NCI-H460 (cell line): ENCODE results near the gene CDH4. TPM values are rescaled to one million over a fixed set of nuclear protein-coding genes. Genes with fewer than 3 reads are reported as not detected.
"Not testable (repeated sequence)": the region's sequence is repeated elsewhere in the genome, so short reads cannot be mapped to it uniquely, and the experiment has no call there.

Source experiments
- DNase-seq: peaks from one replicate; pipeline ENCODE4 v3.0.0-alpha.2; 2016; ENCODE audit warnings: low read depth; ENCODE audit errors: extremely low read depth
- total RNA-seq: library from RNA; depleted of rRNA; stranded (reverse); fragments of >200 nt; shearing (Covaris generic); gene quantifications from 2 replicates; pipeline ENCODE4 v1.2.3, GENCODE V29; 2014

Gene CDH4
- total RNA-seq, 1 experiment from 2014 or later, result not detected

DNA sequence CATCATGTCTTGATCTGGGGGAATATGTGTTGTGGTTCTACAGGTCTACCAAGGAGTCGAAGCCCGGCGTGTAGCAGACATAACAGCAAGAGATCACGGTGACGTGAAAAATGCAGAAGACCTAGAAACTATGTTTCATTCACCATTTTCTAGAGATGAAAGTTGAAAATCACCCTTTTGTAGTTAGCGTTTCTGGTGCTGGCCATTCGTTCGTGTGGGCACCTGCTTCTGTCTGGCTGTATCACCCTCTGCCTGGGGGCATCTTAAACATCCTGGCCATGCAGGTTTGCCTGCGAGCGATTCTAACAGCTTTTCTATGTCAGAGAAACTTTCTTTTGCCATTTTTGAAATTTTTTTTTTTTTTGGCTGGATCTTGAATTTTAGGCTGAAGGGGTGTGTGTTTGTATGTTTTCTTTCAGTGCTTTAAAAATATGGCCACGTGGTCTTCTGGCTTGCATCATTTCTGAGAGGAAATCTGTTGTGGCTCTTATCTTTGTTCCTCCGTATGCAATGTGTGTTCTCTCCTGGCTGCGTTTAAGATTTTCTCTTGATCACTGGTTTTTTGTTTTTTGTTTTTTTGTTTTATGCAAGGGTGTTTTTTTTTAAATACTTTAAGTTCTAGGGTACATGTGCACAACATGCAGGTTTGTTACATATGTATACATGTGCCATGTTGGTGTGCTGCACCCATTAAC, 226.7 kb downstream of the CDH4 start:
- DNase-seq, result no peak

- DNase-seq, result not testable (repeated sequence)
These were observed 227.4 kb downstream of the CDH4 start for GRCh38 chr20:61479433-61479832.

DNA sequence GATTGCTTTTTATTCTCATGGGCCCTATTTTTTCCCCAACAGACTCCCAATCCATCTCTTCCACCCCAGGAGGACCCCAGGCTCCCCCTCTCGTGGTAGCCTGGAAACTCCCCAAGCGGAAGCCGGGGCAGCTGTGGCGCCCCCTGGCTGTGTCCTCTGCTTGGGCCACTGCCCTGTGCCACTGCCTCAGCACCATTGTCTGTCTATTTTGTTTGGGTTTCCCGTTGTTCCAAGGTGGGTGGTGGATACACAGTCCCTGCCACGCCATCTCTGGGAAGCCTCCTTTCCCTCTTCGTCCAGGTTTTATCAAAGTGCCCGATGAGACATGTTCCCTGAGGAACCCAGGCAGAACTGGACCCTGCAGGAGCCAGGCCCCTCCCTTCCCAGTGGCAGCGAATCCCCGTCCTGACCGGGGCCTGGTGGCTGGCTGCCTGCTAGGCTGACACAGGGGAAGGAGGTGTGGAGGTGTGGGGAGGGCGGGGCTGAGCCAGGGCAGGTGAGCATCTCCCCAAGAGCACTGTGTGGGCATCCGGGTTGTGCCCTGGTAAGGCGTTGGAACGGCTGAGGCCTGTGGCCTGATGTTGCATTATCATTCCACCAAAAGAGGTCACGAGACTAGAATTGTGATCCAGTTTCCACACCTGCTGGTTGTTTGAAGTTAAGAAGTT, 228.2 kb downstream of the CDH4 start:
- no peak for DNase-seq

GRCh38 chr20:61482056-61482887, 230.2 kb downstream of the CDH4 start:
- no peak for DNase-seq

GRCh38 chr20:61482901-61483300, 230.8 kb downstream of the CDH4 start:
- DNase-seq, result no peak

DNA sequence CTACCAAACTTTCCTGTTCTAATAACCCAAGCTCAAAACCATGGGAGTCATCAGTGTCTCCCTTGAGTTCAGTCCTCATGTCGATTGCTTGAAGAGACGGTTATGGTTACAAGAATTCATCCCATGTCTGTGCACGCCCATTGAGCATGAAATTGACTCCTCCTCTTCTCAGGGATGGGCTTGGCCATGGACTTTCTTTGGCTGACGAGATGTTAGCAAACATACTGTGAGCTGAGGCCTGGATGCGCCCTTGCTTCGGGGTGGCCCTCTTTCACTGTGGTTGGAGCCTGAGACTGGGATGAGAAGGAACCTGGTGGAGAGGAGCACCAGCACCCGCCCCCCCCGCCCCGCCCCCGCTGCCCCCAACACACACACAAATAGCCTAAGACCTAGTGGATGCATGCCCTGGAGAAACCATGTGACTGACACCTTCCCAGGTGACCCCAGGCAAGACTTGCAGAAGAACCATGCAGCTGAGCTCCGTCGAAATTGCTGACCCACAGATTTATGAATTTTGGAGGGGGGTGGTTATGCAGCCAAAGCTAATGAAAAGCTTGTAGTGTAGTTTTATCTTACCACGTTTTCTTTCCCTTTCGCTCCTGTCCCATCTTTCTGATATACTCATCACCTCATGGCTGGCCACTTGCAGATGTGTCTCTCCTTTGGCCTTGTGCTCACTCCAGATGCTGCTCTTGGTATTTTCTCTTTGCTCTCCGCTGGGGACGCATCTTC, 231.4 kb downstream of the CDH4 start:
- no peak for DNase-seq

- no peak for DNase-seq
These were observed 234.1 kb downstream of the CDH4 start for GRCh38 chr20:61486198-61486597.

GRCh38 chr20:61487346-61487996, 235.4 kb downstream of the CDH4 start:
- DNase-seq, result no peak

DNA sequence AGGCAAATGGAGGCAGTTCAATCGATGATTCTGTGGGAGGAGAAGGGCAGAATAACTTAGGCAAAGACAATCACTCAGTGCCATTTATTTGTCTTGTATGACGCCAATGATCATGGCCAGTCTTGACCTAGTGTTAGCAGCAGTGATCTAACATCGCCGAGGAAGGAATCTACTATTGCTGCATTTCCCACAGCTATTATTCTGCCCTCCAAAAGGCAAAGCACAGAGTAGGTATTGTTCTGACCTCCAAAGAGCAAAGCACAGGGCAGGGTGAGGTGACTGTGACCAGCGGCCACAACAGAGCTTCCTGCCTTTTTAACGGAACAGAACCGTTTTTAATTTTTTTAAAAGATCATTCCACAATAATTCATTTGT, 235.9 kb downstream of the CDH4 start:
- DNase-seq, result no peak

- DNase-seq, result no peak
These were observed 238.7 kb downstream of the CDH4 start for GRCh38 chr20:61490721-61491120.

DNA sequence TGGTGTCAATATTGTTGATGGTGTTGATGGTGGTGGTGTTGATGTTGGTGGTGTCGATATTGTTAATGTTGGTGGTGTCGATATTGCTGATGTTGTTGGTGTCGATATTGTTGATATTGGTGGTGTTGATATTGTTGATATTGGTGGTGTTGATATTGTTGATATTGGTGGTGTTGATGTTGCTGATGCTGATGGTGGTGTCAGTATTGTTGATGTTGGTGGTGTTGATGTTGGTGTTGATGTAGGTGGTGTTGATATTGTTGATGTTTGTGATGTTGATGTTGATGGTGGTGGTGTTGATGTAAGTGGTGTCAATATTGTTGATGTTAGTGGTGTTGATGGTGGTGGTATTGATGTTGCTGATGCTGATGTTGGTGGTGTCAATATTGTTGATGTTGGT, 240.0 kb downstream of the CDH4 start:
- DNase-seq, result no peak

DNA sequence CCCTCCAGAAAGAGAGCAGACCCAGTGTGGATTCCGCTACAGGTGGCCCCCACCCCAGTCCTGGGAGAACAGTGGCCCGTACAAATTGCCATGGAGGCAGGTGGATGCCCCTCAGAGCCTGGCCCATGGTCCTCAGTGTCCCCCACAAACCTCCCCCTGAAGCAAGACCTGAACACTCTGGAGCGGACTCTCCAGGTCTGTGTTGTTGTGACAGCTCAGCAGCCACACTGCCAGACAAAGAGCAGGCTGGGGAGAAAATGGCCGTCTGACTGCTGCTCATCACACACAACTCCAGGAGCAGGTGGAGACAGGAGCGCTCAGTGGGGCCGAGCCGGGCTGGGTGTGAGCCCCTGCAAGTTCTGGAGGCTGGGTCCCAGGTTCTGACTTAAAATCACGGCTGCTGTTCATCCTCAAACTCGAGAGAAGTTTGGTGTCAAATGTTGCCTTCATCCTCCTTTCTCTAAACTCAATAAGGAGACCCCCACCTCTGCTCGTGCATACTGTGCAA, 241.8 kb downstream of the CDH4 start:
- DNase-seq, result no peak

GRCh38 chr20:61494763-61495575, 242.9 kb downstream of the CDH4 start:
- DNase-seq, result no peak

GRCh38 chr20:61497029-61497627, 245.1 kb downstream of the CDH4 start:
- DNase-seq, result no peak

- no peak for DNase-seq
These were observed 247.9 kb downstream of the CDH4 start for GRCh38 chr20:61499859-61500554.

GRCh38 chr20:61500791-61501321, 248.8 kb downstream of the CDH4 start:
- DNase-seq, result no peak

DNA sequence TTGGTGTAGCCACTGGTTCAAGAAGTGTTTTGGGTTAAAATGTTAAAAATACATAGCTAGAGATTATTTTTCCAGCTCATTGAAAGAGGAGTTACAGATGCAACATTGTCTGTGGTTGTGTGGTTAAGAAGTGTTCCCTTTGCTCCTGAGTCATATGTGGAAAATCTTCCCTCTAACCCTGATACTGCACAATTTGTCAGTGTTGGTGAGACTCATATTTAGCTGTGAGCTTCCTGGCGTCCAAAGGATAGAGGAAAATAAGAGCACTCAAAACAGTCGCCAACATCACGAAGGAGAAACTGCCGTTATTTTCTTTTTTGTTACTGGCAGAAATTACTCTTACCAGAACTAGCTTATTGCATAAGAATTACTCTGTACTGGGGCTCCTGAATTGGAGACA, 250.4 kb downstream of the CDH4 start:
- no peak for DNase-seq

DNA sequence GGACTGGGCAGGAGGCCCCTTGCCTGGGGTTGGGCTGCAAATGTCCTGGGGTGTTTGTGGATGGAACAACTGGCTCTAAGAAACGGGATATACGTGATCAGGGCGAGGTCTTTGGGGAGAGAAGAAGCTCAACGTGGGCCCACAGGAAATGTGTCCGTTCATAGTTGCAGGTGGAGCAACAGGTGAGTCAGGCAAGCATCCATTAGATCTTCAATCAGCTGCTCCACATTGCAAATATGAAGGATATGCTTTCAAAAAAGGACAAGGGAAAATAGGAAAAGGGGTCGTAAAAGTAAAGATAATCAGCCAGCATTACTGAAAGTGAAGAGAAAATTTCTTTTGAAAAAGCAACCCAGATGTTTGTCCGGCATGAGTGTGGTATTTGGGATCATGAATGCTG, 251.0 kb downstream of the CDH4 start:
- no peak for DNase-seq
